ENCODE measurements around the gene ALDH7A1.
"Not testable (repeated sequence)": the region's sequence is repeated elsewhere in the genome, so short reads cannot be mapped to it uniquely, and the experiment has no call there.

ALDH7A1 gene

DNA sequence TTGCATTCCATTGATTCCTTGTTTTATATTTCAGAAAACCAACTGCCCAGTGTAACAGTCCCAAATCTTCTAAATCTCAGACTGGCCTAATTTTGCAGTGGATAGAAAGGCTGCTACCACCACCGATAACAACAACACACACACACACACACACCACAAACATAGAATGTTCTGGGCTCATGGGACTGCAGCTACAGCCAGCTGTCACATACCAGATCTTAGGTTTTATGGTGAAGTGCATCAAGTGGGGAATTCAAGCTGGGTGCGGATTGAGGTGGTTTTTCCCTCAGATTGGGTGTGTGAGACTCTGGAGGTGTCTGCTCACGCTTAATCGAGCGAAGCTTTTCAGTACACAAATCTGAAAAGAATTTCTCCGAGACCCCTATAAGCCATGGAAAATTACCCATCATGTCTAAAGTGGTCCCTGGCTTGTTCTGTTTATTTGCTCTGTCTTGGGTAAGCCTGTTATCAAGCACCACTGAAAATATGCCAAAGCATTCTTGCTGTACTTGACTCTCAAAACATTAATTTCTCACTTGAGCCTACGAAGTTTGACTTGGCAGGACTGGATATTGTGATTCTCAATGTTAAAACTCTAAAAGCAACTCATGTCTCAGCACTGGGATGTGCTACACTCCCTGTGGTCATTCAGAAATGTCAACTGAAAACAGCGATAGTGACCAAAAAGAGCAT, 71.1 kb downstream of the ALDH7A1 start:
- Histone ChIP-seq H3K36me3 (ENCODE audit: control insufficient read depth in 1 of 2, insufficient read depth in 2 of 2, low read length in 2 of 2) (no peaks in the 10 kb centered on the region), H3K9me3 (ENCODE audit: control insufficient read depth in 1 of 2, low read length in 2 of 2) (no peaks in the 10 kb centered on the region), H3K4me3 (ENCODE audit: low read depth in 1 of 2, low read length in 2 of 2) (no peak overlapping the region), H3K9ac (ENCODE audit: low read depth in 1 of 2, low read length in 2 of 2) (no peak overlapping the region), H3K27me3 (ENCODE audit: control insufficient read depth in 1 of 2, insufficient read depth in 2 of 2, low read length in 2 of 2) (no peaks in the 10 kb centered on the region), H3K4me1 (ENCODE audit: control insufficient read depth in 1 of 2, insufficient read depth in 2 of 2, low read length in 2 of 2) (peaks cover 0 to 10% of the 10 kb centered on the region in 2 donors), H3K27ac (ENCODE audit: low read depth, low read length) (no peak overlapping the region)

DNA sequence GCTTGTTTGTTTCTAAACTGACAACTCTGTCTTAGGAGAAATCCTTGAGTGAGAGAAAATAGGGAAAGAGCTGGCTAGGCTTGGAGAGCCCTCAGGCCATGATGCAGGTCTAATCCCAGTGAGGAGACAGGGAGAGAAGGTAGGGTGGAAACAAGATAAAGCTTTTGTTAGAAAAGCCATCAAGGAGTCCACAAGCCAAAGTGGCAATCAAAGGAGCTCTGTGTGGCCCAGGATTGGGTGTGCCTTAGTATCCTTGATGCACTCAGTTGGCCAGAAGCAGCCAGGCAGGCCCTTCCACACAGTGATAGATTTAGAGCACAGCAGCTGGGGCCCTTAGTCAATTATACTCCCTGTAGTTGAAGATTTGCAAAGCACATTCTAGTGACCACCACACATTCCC, 73.9 kb downstream of the ALDH7A1 start:
- Histone ChIP-seq H3K27ac (ENCODE audit: low read depth, low read length) (no peak overlapping the region), H3K27me3 (ENCODE audit: control insufficient read depth in 1 of 2, insufficient read depth in 2 of 2, low read length in 2 of 2) (no peaks in the 10 kb centered on the region), H3K9me3 (ENCODE audit: control insufficient read depth in 1 of 2, low read length in 2 of 2) (no peaks in the 10 kb centered on the region), H3K36me3 (ENCODE audit: control insufficient read depth in 1 of 2, insufficient read depth in 2 of 2, low read length in 2 of 2) (no peaks in the 10 kb centered on the region), H3K4me1 (ENCODE audit: control insufficient read depth in 1 of 2, insufficient read depth in 2 of 2, low read length in 2 of 2) (peaks cover 0 to 10% of the 10 kb centered on the region in 2 donors), H3K9ac (ENCODE audit: low read depth in 1 of 2, low read length in 2 of 2) (no peak overlapping the region), H3K4me3 (ENCODE audit: low read depth in 1 of 2, low read length in 2 of 2) (no peak overlapping the region)

GRCh38 chr5:126520593-126520953, 74.4 kb downstream of the ALDH7A1 start:
- no peaks in the 10 kb centered on the region for H3K36me3 ChIP-seq (ENCODE audit: control insufficient read depth in 1 of 2, insufficient read depth in 2 of 2, low read length in 2 of 2)
- no peak overlapping the region for H3K9ac ChIP-seq (ENCODE audit: low read depth in 1 of 2, low read length in 2 of 2)
- no peak overlapping the region for H3K4me3 ChIP-seq (ENCODE audit: low read depth in 1 of 2, low read length in 2 of 2)
- H3K9me3 ChIP-seq (ENCODE audit: control insufficient read depth in 1 of 2, low read length in 2 of 2): no peaks in the 10 kb centered on the region
- H3K27me3 ChIP-seq (ENCODE audit: control insufficient read depth in 1 of 2, insufficient read depth in 2 of 2, low read length in 2 of 2): no peaks in the 10 kb centered on the region
- H3K4me1 ChIP-seq (ENCODE audit: control insufficient read depth in 1 of 2, insufficient read depth in 2 of 2, low read length in 2 of 2): peaks cover 0 to 6% of the 10 kb centered on the region in 2 donors
- H3K27ac ChIP-seq (ENCODE audit: low read depth, low read length): no peak overlapping the region

- no peaks in the 10 kb centered on the region for H3K27me3 ChIP-seq (ENCODE audit: control insufficient read depth in 1 of 2, insufficient read depth in 2 of 2, low read length in 2 of 2)
These were observed 75.1 kb downstream of the ALDH7A1 start for GRCh38 chr5:126519637-126520592.

DNA sequence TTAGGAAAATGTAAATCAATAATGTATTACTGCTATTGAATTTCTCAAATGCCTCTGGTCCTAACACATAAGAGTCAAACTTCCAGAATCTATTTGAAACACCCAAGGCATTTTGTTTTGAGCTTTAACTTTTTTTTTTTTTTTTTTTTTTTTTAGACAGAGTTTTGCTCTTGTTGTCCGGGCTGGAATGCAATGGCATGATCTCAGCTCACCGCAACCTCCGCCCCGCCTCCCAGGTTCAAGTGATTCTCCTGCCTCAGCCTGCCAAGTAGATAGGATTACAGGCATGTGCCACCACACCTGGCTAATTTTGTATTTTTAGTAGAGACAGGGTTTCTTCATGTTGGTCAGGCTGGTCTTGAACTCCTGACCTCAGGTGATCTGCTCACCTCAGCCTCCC, 75.8 kb downstream of the ALDH7A1 start:
- H3K36me3 ChIP-seq (ENCODE audit: control insufficient read depth in 1 of 2, insufficient read depth in 2 of 2, low read length in 2 of 2); H3K9me3 ChIP-seq (ENCODE audit: control insufficient read depth in 1 of 2, low read length in 2 of 2); H3K27ac ChIP-seq (ENCODE audit: low read depth, low read length): not testable (repeated sequence)

More at GRCh38 chr5:126519637-126520592, 75.1 kb downstream of the ALDH7A1 start:
- Histone ChIP-seq H3K4me3 (ENCODE audit: low read depth in 1 of 2, low read length in 2 of 2) (no peak overlapping the region), H3K9ac (ENCODE audit: low read depth in 1 of 2, low read length in 2 of 2) (no peak overlapping the region), H3K9me3 (ENCODE audit: control insufficient read depth in 1 of 2, low read length in 2 of 2) (no peaks in the 10 kb centered on the region), H3K27ac (ENCODE audit: low read depth, low read length) (no peak overlapping the region), H3K36me3 (ENCODE audit: control insufficient read depth in 1 of 2, insufficient read depth in 2 of 2, low read length in 2 of 2) (no peaks in the 10 kb centered on the region), H3K4me1 (ENCODE audit: control insufficient read depth in 1 of 2, insufficient read depth in 2 of 2, low read length in 2 of 2) (peaks cover 0 to 5% of the 10 kb centered on the region in 2 donors)

DNA sequence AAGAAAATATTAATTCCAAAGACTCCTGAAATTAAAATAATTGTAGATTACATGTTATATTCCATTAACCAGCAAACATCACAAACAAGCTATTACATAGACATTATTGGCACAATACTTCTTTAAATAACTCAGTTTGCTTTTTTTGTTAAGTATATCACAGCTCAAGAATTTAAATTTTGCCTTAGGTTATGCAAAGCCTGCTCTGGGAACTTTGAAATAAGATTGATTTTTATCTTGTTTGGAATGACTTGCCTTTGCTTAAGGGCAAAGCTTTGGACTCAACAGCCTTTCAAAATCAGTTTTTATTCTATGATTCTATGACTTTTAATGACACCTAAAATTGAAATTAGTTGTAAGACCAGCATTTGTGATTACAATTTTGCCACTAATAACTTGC, 78.2 kb downstream of the ALDH7A1 start:
- H3K4me1 ChIP-seq (ENCODE audit: control insufficient read depth in 1 of 2, insufficient read depth in 2 of 2, low read length in 2 of 2): peaks cover 0 to 5% of the 10 kb centered on the region in 2 donors
- no peaks in the 10 kb centered on the region for H3K27me3 ChIP-seq (ENCODE audit: control insufficient read depth in 1 of 2, insufficient read depth in 2 of 2, low read length in 2 of 2)
- no peaks in the 10 kb centered on the region for H3K9me3 ChIP-seq (ENCODE audit: control insufficient read depth in 1 of 2, low read length in 2 of 2)
- H3K27ac ChIP-seq (ENCODE audit: low read depth, low read length): no peak overlapping the region
- H3K4me3 ChIP-seq (ENCODE audit: low read depth in 1 of 2, low read length in 2 of 2): no peak overlapping the region
- no peak overlapping the region for H3K9ac ChIP-seq (ENCODE audit: low read depth in 1 of 2, low read length in 2 of 2)
- H3K36me3 ChIP-seq (ENCODE audit: control insufficient read depth in 1 of 2, insufficient read depth in 2 of 2, low read length in 2 of 2): no peaks in the 10 kb centered on the region

More for the DNA sequence above, 75.8 kb downstream of the ALDH7A1 start:
- not testable (repeated sequence) for H3K4me3 ChIP-seq (ENCODE audit: low read depth in 1 of 2, low read length in 2 of 2); H3K9ac ChIP-seq (ENCODE audit: low read depth in 1 of 2, low read length in 2 of 2); H3K27me3 ChIP-seq (ENCODE audit: control insufficient read depth in 1 of 2, insufficient read depth in 2 of 2, low read length in 2 of 2); H3K4me1 ChIP-seq (ENCODE audit: control insufficient read depth in 1 of 2, insufficient read depth in 2 of 2, low read length in 2 of 2)

DNA sequence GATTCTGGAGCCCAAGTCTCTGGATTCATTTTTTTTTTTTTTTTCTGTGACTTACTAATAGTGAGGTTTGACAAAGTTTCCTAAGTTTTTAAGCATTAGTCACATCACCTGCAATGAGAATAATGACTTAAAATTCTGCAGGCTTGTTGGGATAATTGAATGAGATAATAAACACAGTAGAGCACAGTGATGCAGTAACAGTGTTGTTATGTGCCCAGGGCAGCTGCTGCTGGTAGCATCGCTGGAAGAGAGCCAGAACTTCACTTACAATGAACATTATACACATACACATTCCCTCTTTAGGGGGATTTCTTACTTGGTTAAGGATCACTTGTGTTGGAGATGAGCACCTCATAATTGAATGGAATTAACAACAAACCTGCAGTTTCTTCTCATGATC, 78.9 kb downstream of the ALDH7A1 start:
- peaks cover 0 to 5% of the 10 kb centered on the region in 2 donors for H3K4me1 ChIP-seq (ENCODE audit: control insufficient read depth in 1 of 2, insufficient read depth in 2 of 2, low read length in 2 of 2)
- H3K36me3 ChIP-seq (ENCODE audit: control insufficient read depth in 1 of 2, insufficient read depth in 2 of 2, low read length in 2 of 2): no peaks in the 10 kb centered on the region
- H3K9ac ChIP-seq (ENCODE audit: low read depth in 1 of 2, low read length in 2 of 2): no peak overlapping the region
- no peak overlapping the region for H3K4me3 ChIP-seq (ENCODE audit: low read depth in 1 of 2, low read length in 2 of 2)
- H3K9me3 ChIP-seq (ENCODE audit: control insufficient read depth in 1 of 2, low read length in 2 of 2): no peaks in the 10 kb centered on the region
- no peak overlapping the region for H3K27ac ChIP-seq (ENCODE audit: low read depth, low read length)
- H3K27me3 ChIP-seq (ENCODE audit: control insufficient read depth in 1 of 2, insufficient read depth in 2 of 2, low read length in 2 of 2): no peaks in the 10 kb centered on the region

GRCh38 chr5:126515337-126515736, 79.7 kb downstream of the ALDH7A1 start:
- H3K27ac ChIP-seq (ENCODE audit: low read depth, low read length): no peak overlapping the region
- H3K9ac ChIP-seq (ENCODE audit: low read depth in 1 of 2, low read length in 2 of 2): no peak overlapping the region
- H3K36me3 ChIP-seq (ENCODE audit: control insufficient read depth in 1 of 2, insufficient read depth in 2 of 2, low read length in 2 of 2): no peaks in the 10 kb centered on the region
- no peak overlapping the region for H3K4me3 ChIP-seq (ENCODE audit: low read depth in 1 of 2, low read length in 2 of 2)
- H3K27me3 ChIP-seq (ENCODE audit: control insufficient read depth in 1 of 2, insufficient read depth in 2 of 2, low read length in 2 of 2): no peaks in the 10 kb centered on the region
- peaks cover 0 to 5% of the 10 kb centered on the region in 2 donors for H3K4me1 ChIP-seq (ENCODE audit: control insufficient read depth in 1 of 2, insufficient read depth in 2 of 2, low read length in 2 of 2)
- no peaks in the 10 kb centered on the region for H3K9me3 ChIP-seq (ENCODE audit: control insufficient read depth in 1 of 2, low read length in 2 of 2)

GRCh38 chr5:126514558-126515141, 80.4 kb downstream of the ALDH7A1 start:
- no peaks in the 10 kb centered on the region for H3K36me3 ChIP-seq (ENCODE audit: control insufficient read depth in 1 of 2, insufficient read depth in 2 of 2, low read length in 2 of 2)
- H3K4me3 ChIP-seq (ENCODE audit: low read depth in 1 of 2, low read length in 2 of 2): no peak overlapping the region
- no peak overlapping the region for H3K9ac ChIP-seq (ENCODE audit: low read depth in 1 of 2, low read length in 2 of 2)
- no peak overlapping the region for H3K27ac ChIP-seq (ENCODE audit: low read depth, low read length)
- no peaks in the 10 kb centered on the region for H3K4me1 ChIP-seq (ENCODE audit: control insufficient read depth in 1 of 2, insufficient read depth in 2 of 2, low read length in 2 of 2)
- H3K9me3 ChIP-seq (ENCODE audit: control insufficient read depth in 1 of 2, low read length in 2 of 2): no peaks in the 10 kb centered on the region
- H3K27me3 ChIP-seq (ENCODE audit: control insufficient read depth in 1 of 2, insufficient read depth in 2 of 2, low read length in 2 of 2): no peaks in the 10 kb centered on the region

GRCh38 chr5:126514131-126514557, 80.9 kb downstream of the ALDH7A1 start:
- H3K27me3 ChIP-seq (ENCODE audit: control insufficient read depth in 1 of 2, insufficient read depth in 2 of 2, low read length in 2 of 2): no peaks in the 10 kb centered on the region
- H3K4me3 ChIP-seq (ENCODE audit: low read depth in 1 of 2, low read length in 2 of 2): no peak overlapping the region
- H3K36me3 ChIP-seq (ENCODE audit: control insufficient read depth in 1 of 2, insufficient read depth in 2 of 2, low read length in 2 of 2): no peaks in the 10 kb centered on the region
- no peak overlapping the region for H3K9ac ChIP-seq (ENCODE audit: low read depth in 1 of 2, low read length in 2 of 2)
- H3K27ac ChIP-seq (ENCODE audit: low read depth, low read length): no peak overlapping the region
- H3K9me3 ChIP-seq (ENCODE audit: control insufficient read depth in 1 of 2, low read length in 2 of 2): no peaks in the 10 kb centered on the region
- H3K4me1 ChIP-seq (ENCODE audit: control insufficient read depth in 1 of 2, insufficient read depth in 2 of 2, low read length in 2 of 2): no peaks in the 10 kb centered on the region

Measured in duodenal mucosa (tissue), 2 donors.